Liver (tissue), 9 donors: ENCODE data around the gene COPS8. TPM values are rescaled to one million over a fixed set of nuclear protein-coding genes. Genes with fewer than 3 reads are reported as not detected.

ENCODE experiments used
- DNase-seq: peaks from one replicate; pipeline ENCODE4 v3.0.0-alpha.2; 2017; ENCODE audit warnings: low spot score
- H3K27ac ChIP-seq, 2 donors: one replicate each; pipeline ENCODE4 v1.7.0; 2013; ENCODE audit warnings: inconsistent platforms in 2 of 2, low read length in 2 of 2, control low read depth in 1 of 2, low read depth in 1 of 2, mild to moderate bottlenecking in 1 of 2
- H3K27me3 ChIP-seq, 4 donors: one replicate each; pipeline versions ENCODE4 v1.6.1 to v1.7.0; 2013; ENCODE audit warnings: low read length in 3 of 4, inconsistent platforms in 1 of 4, mild to moderate bottlenecking in 1 of 4, moderate library complexity in 1 of 4; ENCODE audit not compliant: control insufficient read depth in 4 of 4, insufficient read depth in 4 of 4
- H3K36me3 ChIP-seq, 4 donors: one replicate each; pipeline versions ENCODE4 v1.6.1 to v1.7.0; 2013; ENCODE audit warnings: low read length in 3 of 4, mild to moderate bottlenecking in 3 of 4, low read depth in 1 of 4, moderate library complexity in 1 of 4; ENCODE audit not compliant: control insufficient read depth in 4 of 4, insufficient read depth in 3 of 4
- H3K4me1 ChIP-seq, 4 donors: one replicate each; pipeline versions ENCODE4 v1.6.1 to v1.7.0; 2013; ENCODE audit warnings: low read length in 3 of 4, mild to moderate bottlenecking in 3 of 4, moderate library complexity in 1 of 4; ENCODE audit not compliant: control insufficient read depth in 4 of 4, insufficient read depth in 4 of 4
- H3K4me3 ChIP-seq, 3 donors: one replicate each; pipeline versions ENCODE4 v1.6.1 to v1.7.0; 2013; ENCODE audit warnings: low read length in 3 of 3, control low read depth in 1 of 3, low read depth in 1 of 3, mild to moderate bottlenecking in 1 of 3
- H3K9ac ChIP-seq, 2 donors: one replicate each; pipeline ENCODE4 v1.7.0; 2013; ENCODE audit warnings: low read length in 2 of 2, mild to moderate bottlenecking in 2 of 2, moderate library complexity in 2 of 2, control low read depth in 1 of 2, low read depth in 1 of 2
- H3K9me3 ChIP-seq, 4 donors: one replicate each; pipeline versions ENCODE4 v1.6.1 to v1.7.0; 2013; ENCODE audit warnings: low read length in 3 of 4; ENCODE audit not compliant: control insufficient read depth in 4 of 4
- ATF3 ChIP-seq: IDR thresholded peaks from 2 replicates; pipeline ENCODE4 v1.6.1; 2016; ENCODE audit warnings: antibody characterized with exemption
- CTCF ChIP-seq: fragments of 150-350 bp; IDR thresholded peaks from 2 replicates; pipeline ENCODE4 v1.5.1; 2017; ENCODE audit warnings: improper control_type of control experiment, low read depth, low read length; ENCODE audit not compliant: missing input control
- EGR1 ChIP-seq, 2 donors: IDR thresholded peaks; 2 replicates each; pipeline ENCODE4 v1.6.1; 2016 to 2018; ENCODE audit warnings: antibody characterized with exemption in 2 of 2, low read depth in 2 of 2
- FOXA1 ChIP-seq: IDR thresholded peaks from 2 replicates; pipeline ENCODE4 v1.6.1; 2016; ENCODE audit warnings: antibody characterized with exemption
- FOXA2 ChIP-seq: IDR thresholded peaks from 2 replicates; pipeline ENCODE4 v1.6.1; 2016; ENCODE audit warnings: antibody characterized with exemption
- GABPA ChIP-seq, 2 donors: IDR thresholded peaks in 1 of 2; conservative IDR thresholded peaks in 1 of 2; 2 replicates each; pipeline ENCODE4 v1.6.1; 2016; ENCODE audit warnings: antibody characterized with exemption in 2 of 2, mild to moderate bottlenecking in 1 of 2, moderate library complexity in 1 of 2
- HNF4A ChIP-seq, 2 donors: conservative IDR thresholded peaks; 2 replicates each; pipeline ENCODE4 v1.6.1; 2016; ENCODE audit warnings: antibody characterized with exemption in 2 of 2, mild to moderate bottlenecking in 2 of 2
- HNF4G ChIP-seq: IDR thresholded peaks from 2 replicates; pipeline ENCODE4 v1.6.1; 2016; ENCODE audit warnings: antibody characterized with exemption
- JUND ChIP-seq, 2 donors: IDR thresholded peaks; 2 replicates each; pipeline ENCODE4 v1.6.1; 2016; ENCODE audit warnings: antibody characterized with exemption in 2 of 2
- MAX ChIP-seq: IDR thresholded peaks from 2 replicates; pipeline ENCODE4 v1.6.1; 2016; ENCODE audit warnings: antibody characterized with exemption
- NR2F2 ChIP-seq: IDR thresholded peaks from 2 replicates; pipeline ENCODE4 v1.6.1; 2016; ENCODE audit warnings: antibody characterized with exemption
- REST ChIP-seq: IDR thresholded peaks from 2 replicates; pipeline ENCODE4 v1.6.1; 2016; ENCODE audit warnings: antibody characterized with exemption, mild to moderate bottlenecking
- RXRA ChIP-seq, 2 donors: IDR thresholded peaks; 2 replicates each; pipeline ENCODE4 v1.6.1; 2017 to 2018; ENCODE audit warnings: antibody characterized with exemption in 2 of 2, mild to moderate bottlenecking in 1 of 2
- SP1 ChIP-seq: IDR thresholded peaks from 2 replicates; pipeline ENCODE4 v1.6.1; 2018; ENCODE audit warnings: antibody characterized with exemption, mild to moderate bottlenecking
- YY1 ChIP-seq: IDR thresholded peaks from 2 replicates; pipeline ENCODE4 v1.6.1; 2016; ENCODE audit warnings: antibody characterized with exemption, mild to moderate bottlenecking
- ZBTB33 ChIP-seq: IDR thresholded peaks from 2 replicates; pipeline ENCODE4 v1.6.1; 2016; ENCODE audit warnings: antibody characterized with exemption
- WGBS: extraction: QIAGEN DNeasy Blood & Tissue Kit; methylation state at CpG from one replicate; pipeline ENCODE4 v1.1.7; 2013; 5-methylcytosine and 5-hydroxymethylcytosine counted together
- polyA plus RNA-seq, 2 donors: library from polyadenylated mRNA; stranded (reverse) in 1 of 2; unstranded in 1 of 2; fragments of 200-250 nt in 1 of 2; fragments of >200 nt in 1 of 2; fragmentation: Nextera tagmentation in 1 of 2; extraction: Ambion mirVana in 1 of 2; gene quantifications; one replicate each; pipeline versions ENCODE4 v1.2.1 to v1.2.3, GENCODE V29; 2013 to 2015
- total RNA-seq, 2 donors: library from RNA; depleted of rRNA; stranded (reverse); fragments of >200 nt; gene quantifications; one replicate each; pipeline ENCODE4 v1.2.3, GENCODE V29; 2014
- donor health status: healthy.
- donor health status: healthy.
- donor health status: healthy.
- donor health status: healthy.
- donor health status: healthy.

Gene COPS8
- total and polyA plus RNA-seq, 4 donors = 19.1 to 32.9 (median 20.1) TPM

- H3K9ac ChIP-seq = no peak overlapping the region
- TF ChIP-seq EGR1 (IDR thresholded peaks at IDR 0.05; ENCODE audit: low read depth in 2 of 2) (no peak), RXRA (IDR thresholded peaks at IDR 0.05) (no peak), MAX (no peak), ATF3 (no peak), ZBTB33 (no peak), FOXA2 (no peak)
- WGBS = 51% methylated on average over 4 of the region's 4 CpGs
- H3K9me3 ChIP-seq = peaks cover 0 to 3% (median 0%) of the 10 kb centered on the region in 4 donors
- no peak overlapping the region for H3K4me3 ChIP-seq
- H3K27me3 ChIP-seq = no peaks in the 10 kb centered on the region
- H3K4me1 ChIP-seq = no peaks in the 10 kb centered on the region
- H3K27ac ChIP-seq = no peak overlapping the region
- no peak for DNase-seq
- H3K36me3 ChIP-seq = no peaks in the 10 kb centered on the region
These were observed 48.9 kb downstream of the COPS8 start for GRCh38 chr2:237134321-237135230.

- no peak for DNase-seq
- Histone ChIP-seq H3K27ac (no peak overlapping the region), H3K4me3 (no peak overlapping the region), H3K27me3 (no peaks in the 10 kb centered on the region), H3K36me3 (no peaks in the 10 kb centered on the region), H3K4me1 (no peaks in the 10 kb centered on the region), H3K9me3 (peaks cover 0 to 3% (median 0%) of the 10 kb centered on the region in 4 donors), H3K9ac (no peak overlapping the region)
- WGBS = 89% methylated on average over 9 of the region's 9 CpGs
- no peak for TF ChIP-seq JUND (IDR thresholded peaks at IDR 0.05)
- TF ChIP-seq SP1 = no peak
- no peak for TF ChIP-seq CTCF
- TF ChIP-seq FOXA2 = no peak
- no peak for TF ChIP-seq HNF4G
- TF ChIP-seq EGR1 (IDR thresholded peaks at IDR 0.05; ENCODE audit: low read depth in 2 of 2) = no peak
- no peak for TF ChIP-seq YY1
- TF ChIP-seq NR2F2 = no peak
- no peak for TF ChIP-seq RXRA (IDR thresholded peaks at IDR 0.05)
- TF ChIP-seq REST = no peak
- TF ChIP-seq FOXA1 = no peak
- no peak for TF ChIP-seq ZBTB33
- no peak for TF ChIP-seq MAX
- TF ChIP-seq GABPA (IDR thresholded peaks at IDR 0.05 in 1 of 2, conservative IDR thresholded peaks at IDR 0.05 in 1 of 2) = no peak
- no peak for TF ChIP-seq HNF4A (conservative IDR thresholded peaks at IDR 0.05)
These were observed 51.1 kb downstream of the COPS8 start for GRCh38 chr2:237136824-237137223.
